WTC11 (cell line): ENCODE data around the gene PTPRF. TPM values are rescaled to one million over a fixed set of nuclear protein-coding genes. Genes with fewer than 3 reads are reported as not detected.
A peak's percentile ranks its signal among the peaks of the same experiment; 100 is the strongest.

ENCODE experiments used
- ATAC-seq: fragments of 200-7000 bp; cut with Tn5 transposase; 2 replicates; pipeline ENCODE4 v1.10.0; 2021; ENCODE audit warnings: mild to moderate bottlenecking, moderate library complexity
- CTCF ChIA-PET: fragments of 300-600 bp; sonication (Branson Sonifier 250); formaldehyde crosslinking; loops from one replicate; lab custom pipeline; 2021; ENCODE audit warnings: antibody characterized with exemption; lab: Charles Lee
- POLR2A ChIA-PET: fragments of 350-600 bp; sonication (Branson Sonifier 250); formaldehyde crosslinking; loops from one replicate; lab custom pipeline; 2021; ENCODE audit warnings: antibody characterized with exemption; lab: Charles Lee
- DNase-seq: peaks from one replicate; pipeline ENCODE4 v3.0.0; 2021; ENCODE audit warnings: low spot score
- H3K27ac Mint-ChIP-seq: 2 replicates; pipeline ENCODE4 v1.8.0; 2021; ENCODE audit warnings: mixed read lengths
- H3K27me3 Mint-ChIP-seq: 2 replicates; pipeline ENCODE4 v1.8.0; 2021; ENCODE audit warnings: low read depth, mild to moderate bottlenecking, moderate library complexity, mixed read lengths
- H3K36me3 Mint-ChIP-seq: 2 replicates; pipeline ENCODE4 v1.8.0; 2021; ENCODE audit warnings: mixed read lengths
- H3K4me1 Mint-ChIP-seq: 2 replicates; pipeline ENCODE4 v1.8.0; 2022; ENCODE audit warnings: mixed read lengths
- H3K4me3 Mint-ChIP-seq: 2 replicates; pipeline ENCODE4 v1.8.0; 2021; ENCODE audit warnings: mild to moderate bottlenecking, moderate library complexity, mixed read lengths
- H3K9me3 Mint-ChIP-seq: 2 replicates; pipeline ENCODE4 v1.8.0; 2021; ENCODE audit warnings: mixed read lengths
- CREB1 ChIP-seq: sonication (generic); formaldehyde crosslinking; IDR thresholded peaks from 2 replicates; pipeline ENCODE4 v1.8.0; 2023; ENCODE audit warnings: mild to moderate bottlenecking, missing genetic modification reagents
- EMX1 ChIP-seq: fragments of 250-450 bp; sonication (Bioruptor Pico); IDR thresholded peaks from 2 replicates; pipeline ENCODE4 v1.8.0; 2021; ENCODE audit warnings: mild to moderate bottlenecking
- ETV6 ChIP-seq: sonication (generic); formaldehyde crosslinking; IDR thresholded peaks from 2 replicates; pipeline ENCODE4 v1.8.1; 2022; ENCODE audit warnings: mild to moderate bottlenecking, missing genetic modification reagents
- FOXK1 ChIP-seq: sonication (generic); formaldehyde crosslinking; IDR thresholded peaks from 2 replicates; pipeline ENCODE4 v1.8.0; 2022; ENCODE audit warnings: mild to moderate bottlenecking, moderate library complexity, missing genetic modification reagents
- HMGA2 ChIP-seq: fragments of 250-450 bp; sonication (Bioruptor Pico); IDR thresholded peaks from 2 replicates; pipeline ENCODE4 v1.4.0; 2021; ENCODE audit warnings: mild to moderate bottlenecking, moderate library complexity
- MXD4 ChIP-seq: fragments of 250-450 bp; sonication (Bioruptor Pico); IDR thresholded peaks from 2 replicates; pipeline ENCODE4 v1.8.0; 2021; ENCODE audit warnings: mild to moderate bottlenecking, moderate library complexity, borderline replicate concordance
- NFE2L1 ChIP-seq: sonication (generic); formaldehyde crosslinking; IDR thresholded peaks from 2 replicates; pipeline ENCODE4 v1.8.1; 2023; ENCODE audit warnings: missing genetic modification reagents
- NFYB ChIP-seq: sonication (generic); formaldehyde crosslinking; conservative IDR thresholded peaks from 2 replicates; pipeline ENCODE4 v1.8.0; 2022; ENCODE audit warnings: low read depth, missing genetic modification reagents
- NR1H2 ChIP-seq: sonication (generic); formaldehyde crosslinking; IDR thresholded peaks from 2 replicates; pipeline ENCODE4 v1.9.0; 2021; ENCODE audit warnings: mild to moderate bottlenecking, moderate library complexity, missing genetic modification reagents
- NR3C1 ChIP-seq: sonication (generic); formaldehyde crosslinking; conservative IDR thresholded peaks from 2 replicates; pipeline ENCODE4 v1.8.1; 2023; ENCODE audit warnings: low read depth, mild to moderate bottlenecking, missing genetic modification reagents
- OVOL2 ChIP-seq: fragments of 250-450 bp; sonication (Bioruptor Pico); IDR thresholded peaks from 2 replicates; pipeline ENCODE4 v1.9.0; 2021; ENCODE audit warnings: mild to moderate bottlenecking, borderline replicate concordance
- PRRX2 ChIP-seq: fragments of 250-450 bp; sonication (Bioruptor Pico); IDR thresholded peaks from 2 replicates; pipeline ENCODE4 v1.8.0; 2021; ENCODE audit warnings: mild to moderate bottlenecking
- TEAD1 ChIP-seq: sonication (generic); formaldehyde crosslinking; IDR thresholded peaks from 2 replicates; pipeline ENCODE4 v1.8.0; 2022; ENCODE audit warnings: mild to moderate bottlenecking, missing genetic modification reagents
- ZBTB21 ChIP-seq: sonication (generic); formaldehyde crosslinking; IDR thresholded peaks from 2 replicates; pipeline ENCODE4 v1.8.1; 2023; ENCODE audit warnings: mild to moderate bottlenecking, missing genetic modification reagents, borderline replicate concordance
- ZNF263 ChIP-seq: sonication (generic); formaldehyde crosslinking; IDR thresholded peaks from 2 replicates; pipeline ENCODE4 v1.8.1; 2022; ENCODE audit warnings: low read depth, mild to moderate bottlenecking, moderate library complexity, missing genetic modification reagents
- ZNF396 ChIP-seq: fragments of 250-450 bp; sonication (Bioruptor Pico); IDR thresholded peaks from 2 replicates; pipeline ENCODE4 v1.8.0; 2021; ENCODE audit warnings: mild to moderate bottlenecking, moderate library complexity, borderline replicate concordance
- ZNF671 ChIP-seq: fragments of 250-450 bp; sonication (Bioruptor Pico); IDR thresholded peaks from 2 replicates; pipeline ENCODE4 v1.8.0; 2021; ENCODE audit warnings: mild to moderate bottlenecking
- total RNA-seq: library from RNA; stranded (reverse); gene quantifications from 3 replicates; pipeline ENCODE4 v1.2.3, GENCODE V29; 2021
- TF ChIP-seq, protein P1 (sequence below): fragments of 200-600 bp; IDR thresholded peaks from 2 replicates; pipeline ENCODE4 v1.8.0; 2022; ENCODE audit warnings: antibody characterized with exemption
- TF ChIP-seq, protein P2 (sequence below): sonication (generic); formaldehyde crosslinking; IDR thresholded peaks from 2 replicates; pipeline ENCODE4 v1.8.1; 2023; ENCODE audit warnings: mild to moderate bottlenecking, missing genetic modification reagents
- TF ChIP-seq, protein P3 (sequence below): fragments of 250-450 bp; sonication (Bioruptor Pico); IDR thresholded peaks from 2 replicates; pipeline ENCODE4 v1.9.0; 2021; ENCODE audit warnings: mild to moderate bottlenecking, borderline replicate concordance
- TF ChIP-seq, protein P4 (sequence below): sonication (generic); formaldehyde crosslinking; IDR thresholded peaks from 2 replicates; pipeline ENCODE4 v1.8.1; 2023; ENCODE audit warnings: mild to moderate bottlenecking, missing genetic modification reagents, moderate library complexity
- TF ChIP-seq, protein P5 (sequence below): sonication (generic); formaldehyde crosslinking; IDR thresholded peaks from 2 replicates; pipeline ENCODE4 v1.8.1; 2023; ENCODE audit warnings: mild to moderate bottlenecking, missing genetic modification reagents, borderline replicate concordance
- TF ChIP-seq, protein P6 (sequence below): sonication (generic); formaldehyde crosslinking; IDR thresholded peaks from 2 replicates; pipeline ENCODE4 v1.8.1; 2023; ENCODE audit warnings: mild to moderate bottlenecking, missing genetic modification reagents, moderate library complexity

Gene PTPRF
- total RNA-seq, 1 experiment from 2014 or later, result 248 TPM

DNA sequence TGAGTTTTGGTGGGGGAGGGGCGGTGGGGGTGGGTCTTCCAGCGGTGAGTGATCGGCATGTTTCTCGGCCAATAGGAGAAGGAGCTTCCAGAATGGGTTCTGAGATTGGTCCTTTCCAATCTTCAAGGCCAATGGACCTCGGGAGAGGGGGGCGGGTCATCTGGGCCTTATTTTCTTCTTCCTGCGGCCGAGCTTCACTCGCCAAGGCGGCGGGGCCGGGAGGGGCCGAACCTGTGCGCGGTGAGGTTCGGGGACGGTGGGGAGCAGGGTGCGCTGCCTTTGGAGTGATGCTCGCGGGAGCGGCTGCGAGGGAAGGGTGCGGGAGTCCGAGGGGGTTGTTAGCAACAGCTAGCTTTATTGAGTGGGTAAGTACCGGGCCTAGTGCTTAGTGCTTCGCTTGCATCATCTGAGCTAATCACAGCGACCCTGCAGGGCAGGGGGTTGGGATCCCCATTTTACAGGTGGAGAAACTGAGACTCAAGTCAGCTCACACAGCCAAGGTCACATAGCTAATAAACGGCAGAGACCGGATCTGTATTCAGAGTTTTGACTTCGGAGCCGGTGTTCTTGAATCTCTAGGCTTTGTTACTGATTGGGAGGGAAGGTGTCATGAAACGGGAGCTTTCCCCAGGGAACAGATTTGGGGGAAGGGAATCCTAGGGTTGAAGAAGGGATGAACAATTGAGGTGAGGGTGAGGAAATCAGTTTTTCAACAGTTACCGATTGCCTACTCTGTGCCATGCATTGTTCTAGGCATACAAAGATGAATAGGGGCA lies 119.8 kb downstream of the PTPRF start:
- no peaks in the 10 kb centered on the region for H3K9me3 Mint-ChIP-seq
- peaks cover 35% of the 10 kb centered on the region for H3K4me1 Mint-ChIP-seq
- POLR2A ChIA-PET, result interaction anchor here (0.6 to 2.3 kb wide), 34 partner anchors 10 to 1125 kb away, joined by 3 to 50 read pairs (median 4); partner anchors contain the start of genes CDC20, HYI, PTPRF and RPS8
- peak overlapping the region; percentile 100 for H3K27ac Mint-ChIP-seq
- H3K36me3 Mint-ChIP-seq, result peaks cover 18% of the 10 kb centered on the region
- H3K4me3 Mint-ChIP-seq, result peak overlapping the region; percentile 96
- peaks cover 5% of the 10 kb centered on the region for H3K27me3 Mint-ChIP-seq
- DNase-seq (peak; percentile 97), ATAC-seq (peak; percentile 73)
- CTCF ChIA-PET, result interaction anchor here (0.7 to 2.7 kb wide), 17 partner anchors 10 to 577 kb away, joined by 3 to 18 read pairs (median 5); partner anchors contain the start of genes C1orf210 and PTPRF
- TF ChIP-seq ZNF671 (CRISPR knock-in tag) (peak; percentile 48; the same call in 1 of the 2 replicates), EMX1 (peak; percentile 84; the same call in 1 of the 2 replicates), NFYB (CRISPR knock-in tag) (no peak), ETV6 (peak; percentile 73), TEAD1 (CRISPR knock-in tag) (peak; percentile 45; the same call in 1 of the 2 replicates), CREB1 (peak; percentile 70), NFE2L1 (CRISPR knock-in tag) (no peak), ZNF263 (CRISPR knock-in tag) (no peak), NR3C1 (CRISPR knock-in tag) (no peak), MXD4 (0 out of 2 replicates have a peak, but pooled peaks have one; percentile 19), OVOL2 (CRISPR knock-in tag) (peak; percentile 93; the same call in 1 of the 2 replicates), NR1H2 (CRISPR knock-in tag) (no peak), HMGA2 (no peak), ZBTB21 (CRISPR knock-in tag) (no peak), FOXK1 (peak; percentile 82), ZNF396 (CRISPR knock-in tag) (no peak), PRRX2 (CRISPR knock-in tag) (peak; percentile 74; the same call in 1 of the 2 replicates)
- TF ChIP-seq, protein P1, sequence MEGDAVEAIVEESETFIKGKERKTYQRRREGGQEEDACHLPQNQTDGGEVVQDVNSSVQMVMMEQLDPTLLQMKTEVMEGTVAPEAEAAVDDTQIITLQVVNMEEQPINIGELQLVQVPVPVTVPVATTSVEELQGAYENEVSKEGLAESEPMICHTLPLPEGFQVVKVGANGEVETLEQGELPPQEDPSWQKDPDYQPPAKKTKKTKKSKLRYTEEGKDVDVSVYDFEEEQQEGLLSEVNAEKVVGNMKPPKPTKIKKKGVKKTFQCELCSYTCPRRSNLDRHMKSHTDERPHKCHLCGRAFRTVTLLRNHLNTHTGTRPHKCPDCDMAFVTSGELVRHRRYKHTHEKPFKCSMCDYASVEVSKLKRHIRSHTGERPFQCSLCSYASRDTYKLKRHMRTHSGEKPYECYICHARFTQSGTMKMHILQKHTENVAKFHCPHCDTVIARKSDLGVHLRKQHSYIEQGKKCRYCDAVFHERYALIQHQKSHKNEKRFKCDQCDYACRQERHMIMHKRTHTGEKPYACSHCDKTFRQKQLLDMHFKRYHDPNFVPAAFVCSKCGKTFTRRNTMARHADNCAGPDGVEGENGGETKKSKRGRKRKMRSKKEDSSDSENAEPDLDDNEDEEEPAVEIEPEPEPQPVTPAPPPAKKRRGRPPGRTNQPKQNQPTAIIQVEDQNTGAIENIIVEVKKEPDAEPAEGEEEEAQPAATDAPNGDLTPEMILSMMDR, result no peak
- TF ChIP-seq, protein P2, sequence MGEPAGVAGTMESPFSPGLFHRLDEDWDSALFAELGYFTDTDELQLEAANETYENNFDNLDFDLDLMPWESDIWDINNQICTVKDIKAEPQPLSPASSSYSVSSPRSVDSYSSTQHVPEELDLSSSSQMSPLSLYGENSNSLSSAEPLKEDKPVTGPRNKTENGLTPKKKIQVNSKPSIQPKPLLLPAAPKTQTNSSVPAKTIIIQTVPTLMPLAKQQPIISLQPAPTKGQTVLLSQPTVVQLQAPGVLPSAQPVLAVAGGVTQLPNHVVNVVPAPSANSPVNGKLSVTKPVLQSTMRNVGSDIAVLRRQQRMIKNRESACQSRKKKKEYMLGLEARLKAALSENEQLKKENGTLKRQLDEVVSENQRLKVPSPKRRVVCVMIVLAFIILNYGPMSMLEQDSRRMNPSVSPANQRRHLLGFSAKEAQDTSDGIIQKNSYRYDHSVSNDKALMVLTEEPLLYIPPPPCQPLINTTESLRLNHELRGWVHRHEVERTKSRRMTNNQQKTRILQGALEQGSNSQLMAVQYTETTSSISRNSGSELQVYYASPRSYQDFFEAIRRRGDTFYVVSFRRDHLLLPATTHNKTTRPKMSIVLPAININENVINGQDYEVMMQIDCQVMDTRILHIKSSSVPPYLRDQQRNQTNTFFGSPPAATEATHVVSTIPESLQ, result no peak
- TF ChIP-seq, protein P3, sequence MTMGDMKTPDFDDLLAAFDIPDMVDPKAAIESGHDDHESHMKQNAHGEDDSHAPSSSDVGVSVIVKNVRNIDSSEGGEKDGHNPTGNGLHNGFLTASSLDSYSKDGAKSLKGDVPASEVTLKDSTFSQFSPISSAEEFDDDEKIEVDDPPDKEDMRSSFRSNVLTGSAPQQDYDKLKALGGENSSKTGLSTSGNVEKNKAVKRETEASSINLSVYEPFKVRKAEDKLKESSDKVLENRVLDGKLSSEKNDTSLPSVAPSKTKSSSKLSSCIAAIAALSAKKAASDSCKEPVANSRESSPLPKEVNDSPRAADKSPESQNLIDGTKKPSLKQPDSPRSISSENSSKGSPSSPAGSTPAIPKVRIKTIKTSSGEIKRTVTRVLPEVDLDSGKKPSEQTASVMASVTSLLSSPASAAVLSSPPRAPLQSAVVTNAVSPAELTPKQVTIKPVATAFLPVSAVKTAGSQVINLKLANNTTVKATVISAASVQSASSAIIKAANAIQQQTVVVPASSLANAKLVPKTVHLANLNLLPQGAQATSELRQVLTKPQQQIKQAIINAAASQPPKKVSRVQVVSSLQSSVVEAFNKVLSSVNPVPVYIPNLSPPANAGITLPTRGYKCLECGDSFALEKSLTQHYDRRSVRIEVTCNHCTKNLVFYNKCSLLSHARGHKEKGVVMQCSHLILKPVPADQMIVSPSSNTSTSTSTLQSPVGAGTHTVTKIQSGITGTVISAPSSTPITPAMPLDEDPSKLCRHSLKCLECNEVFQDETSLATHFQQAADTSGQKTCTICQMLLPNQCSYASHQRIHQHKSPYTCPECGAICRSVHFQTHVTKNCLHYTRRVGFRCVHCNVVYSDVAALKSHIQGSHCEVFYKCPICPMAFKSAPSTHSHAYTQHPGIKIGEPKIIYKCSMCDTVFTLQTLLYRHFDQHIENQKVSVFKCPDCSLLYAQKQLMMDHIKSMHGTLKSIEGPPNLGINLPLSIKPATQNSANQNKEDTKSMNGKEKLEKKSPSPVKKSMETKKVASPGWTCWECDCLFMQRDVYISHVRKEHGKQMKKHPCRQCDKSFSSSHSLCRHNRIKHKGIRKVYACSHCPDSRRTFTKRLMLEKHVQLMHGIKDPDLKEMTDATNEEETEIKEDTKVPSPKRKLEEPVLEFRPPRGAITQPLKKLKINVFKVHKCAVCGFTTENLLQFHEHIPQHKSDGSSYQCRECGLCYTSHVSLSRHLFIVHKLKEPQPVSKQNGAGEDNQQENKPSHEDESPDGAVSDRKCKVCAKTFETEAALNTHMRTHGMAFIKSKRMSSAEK (CRISPR knock-in tag), result peak; percentile 91
- TF ChIP-seq, protein P4, sequence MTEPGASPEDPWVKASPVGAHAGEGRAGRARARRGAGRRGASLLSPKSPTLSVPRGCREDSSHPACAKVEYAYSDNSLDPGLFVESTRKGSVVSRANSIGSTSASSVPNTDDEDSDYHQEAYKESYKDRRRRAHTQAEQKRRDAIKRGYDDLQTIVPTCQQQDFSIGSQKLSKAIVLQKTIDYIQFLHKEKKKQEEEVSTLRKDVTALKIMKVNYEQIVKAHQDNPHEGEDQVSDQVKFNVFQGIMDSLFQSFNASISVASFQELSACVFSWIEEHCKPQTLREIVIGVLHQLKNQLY (CRISPR knock-in tag), result no peak
- TF ChIP-seq, protein P5, sequence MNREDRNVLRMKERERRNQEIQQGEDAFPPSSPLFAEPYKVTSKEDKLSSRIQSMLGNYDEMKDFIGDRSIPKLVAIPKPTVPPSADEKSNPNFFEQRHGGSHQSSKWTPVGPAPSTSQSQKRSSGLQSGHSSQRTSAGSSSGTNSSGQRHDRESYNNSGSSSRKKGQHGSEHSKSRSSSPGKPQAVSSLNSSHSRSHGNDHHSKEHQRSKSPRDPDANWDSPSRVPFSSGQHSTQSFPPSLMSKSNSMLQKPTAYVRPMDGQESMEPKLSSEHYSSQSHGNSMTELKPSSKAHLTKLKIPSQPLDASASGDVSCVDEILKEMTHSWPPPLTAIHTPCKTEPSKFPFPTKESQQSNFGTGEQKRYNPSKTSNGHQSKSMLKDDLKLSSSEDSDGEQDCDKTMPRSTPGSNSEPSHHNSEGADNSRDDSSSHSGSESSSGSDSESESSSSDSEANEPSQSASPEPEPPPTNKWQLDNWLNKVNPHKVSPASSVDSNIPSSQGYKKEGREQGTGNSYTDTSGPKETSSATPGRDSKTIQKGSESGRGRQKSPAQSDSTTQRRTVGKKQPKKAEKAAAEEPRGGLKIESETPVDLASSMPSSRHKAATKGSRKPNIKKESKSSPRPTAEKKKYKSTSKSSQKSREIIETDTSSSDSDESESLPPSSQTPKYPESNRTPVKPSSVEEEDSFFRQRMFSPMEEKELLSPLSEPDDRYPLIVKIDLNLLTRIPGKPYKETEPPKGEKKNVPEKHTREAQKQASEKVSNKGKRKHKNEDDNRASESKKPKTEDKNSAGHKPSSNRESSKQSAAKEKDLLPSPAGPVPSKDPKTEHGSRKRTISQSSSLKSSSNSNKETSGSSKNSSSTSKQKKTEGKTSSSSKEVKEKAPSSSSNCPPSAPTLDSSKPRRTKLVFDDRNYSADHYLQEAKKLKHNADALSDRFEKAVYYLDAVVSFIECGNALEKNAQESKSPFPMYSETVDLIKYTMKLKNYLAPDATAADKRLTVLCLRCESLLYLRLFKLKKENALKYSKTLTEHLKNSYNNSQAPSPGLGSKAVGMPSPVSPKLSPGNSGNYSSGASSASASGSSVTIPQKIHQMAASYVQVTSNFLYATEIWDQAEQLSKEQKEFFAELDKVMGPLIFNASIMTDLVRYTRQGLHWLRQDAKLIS (CRISPR knock-in tag), result 0 out of 2 replicates have a peak, but pooled peaks have one; percentile 59
- TF ChIP-seq, protein P6, sequence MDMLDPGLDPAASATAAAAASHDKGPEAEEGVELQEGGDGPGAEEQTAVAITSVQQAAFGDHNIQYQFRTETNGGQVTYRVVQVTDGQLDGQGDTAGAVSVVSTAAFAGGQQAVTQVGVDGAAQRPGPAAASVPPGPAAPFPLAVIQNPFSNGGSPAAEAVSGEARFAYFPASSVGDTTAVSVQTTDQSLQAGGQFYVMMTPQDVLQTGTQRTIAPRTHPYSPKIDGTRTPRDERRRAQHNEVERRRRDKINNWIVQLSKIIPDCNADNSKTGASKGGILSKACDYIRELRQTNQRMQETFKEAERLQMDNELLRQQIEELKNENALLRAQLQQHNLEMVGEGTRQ (CRISPR knock-in tag), result 0 out of 2 replicates have a peak, but pooled peaks have one; percentile 24
